Measurements from ENCODE around the gene NPC1. TPM values are rescaled to one million over a fixed set of nuclear protein-coding genes. Genes with fewer than 3 reads are reported as not detected.

The NPC1 gene
- total and polyA plus RNA-seq, 2 of the 8 experiments (the other 6 are each of a cell fraction or from before 2014, with no cell fraction given): 34.1 to 39.5 TPM

DNA sequence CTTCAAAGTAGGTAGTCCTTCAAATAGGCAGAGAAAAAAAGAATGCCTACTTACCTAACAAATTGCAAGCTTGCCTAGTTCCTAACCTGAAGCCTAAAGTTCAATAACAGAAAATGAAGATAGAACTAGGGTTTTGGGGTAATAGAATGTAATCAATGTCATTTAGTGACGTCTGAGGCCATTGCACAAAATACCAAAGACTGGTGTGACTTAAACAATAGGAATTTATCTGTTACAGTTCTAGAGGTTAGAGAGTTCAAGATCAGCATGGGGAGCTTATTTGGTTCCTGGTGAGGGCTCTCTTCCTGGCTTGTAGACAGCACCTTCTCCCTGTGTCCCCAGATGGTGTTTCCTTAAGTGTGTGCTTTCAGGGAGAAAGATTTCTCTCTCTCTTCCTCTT lies 4.7 kb upstream of the NPC1 start:
- Histone ChIP-seq H2BK20ac (ENCODE audit: low read length) (no peak overlapping the region), H3K18ac (ENCODE audit: extremely low read depth, low read length) (no peak overlapping the region), H4K20me1 (replicated peaks in 1 of 2; ENCODE audit: control insufficient read depth in 1 of 2, insufficient read depth in 2 of 2, low read length in 2 of 2) (no peaks in the 10 kb centered on the region), H2BK12ac (ENCODE audit: low read depth, low read length) (no peak overlapping the region), H3K4me2 (ENCODE audit: insufficient read depth in 1 of 2, low read depth in 2 of 2, low read length in 2 of 2) (no peak overlapping the region), H3K27ac (ENCODE audit: low read depth, low read length) (no peak overlapping the region), H4K8ac (ENCODE audit: extremely low read depth, insufficient read depth, low read length) (no peak overlapping the region), H3K4me3 (ENCODE audit: extremely low read depth in 1 of 4, insufficient read depth in 2 of 4, low read depth in 3 of 4, low read length in 4 of 4) (no peak overlapping the region), H2BK5ac (ENCODE audit: low read depth, low read length) (no peak overlapping the region), H3K36me3 (ENCODE audit: control insufficient read depth in 2 of 4, insufficient read depth in 4 of 4, low read length in 3 of 4) (no peaks in the 10 kb centered on the region), H2AFZ (ENCODE audit: low read length) (0 out of 2 replicates have a peak overlapping the region, but pooled peaks have one; percentile 63), H3K27me3 (replicated peaks in 1 of 4; ENCODE audit: control insufficient read depth in 3 of 4, extremely low read depth in 1 of 4, insufficient read depth in 3 of 4, low read length in 3 of 4) (peaks cover 0 to 2% (median 0%) of the 10 kb centered on the region in 4 experiments; a peak in 1 of 7 replicates), H3K4me1 (replicated peaks in 1 of 4; ENCODE audit: control insufficient read depth in 3 of 4, insufficient read depth in 4 of 4, low read length in 3 of 4) (no peaks in the 10 kb centered on the region; a peak in 1 of 7 replicates), H3K4ac (replicated peaks; ENCODE audit: insufficient read length, low read depth, low read length) (no peak overlapping the region), H4K5ac (ENCODE audit: insufficient read length, low read depth, low read length) (no peak overlapping the region), H2AK5ac (ENCODE audit: low read depth, low read length) (no peak overlapping the region), H3K23me2 (ENCODE audit: low read depth, low read length) (peaks cover under 1% of the 10 kb centered on the region; the same call in 1 of the 2 replicates), H3K23ac (ENCODE audit: insufficient read length) (no peak overlapping the region), H4K91ac (replicated peaks; ENCODE audit: insufficient read length, low read length) (no peak overlapping the region), H3K79me2 (ENCODE audit: control insufficient read depth in 1 of 2, insufficient read depth in 2 of 2, low read length in 2 of 2) (no peaks in the 10 kb centered on the region), H3K9ac (replicated peaks in 1 of 4; ENCODE audit: extremely low read depth in 1 of 4, low read depth in 3 of 4, low read length in 3 of 4) (no peak overlapping the region), H2BK120ac (replicated peaks; ENCODE audit: low read depth, low read length) (no peak overlapping the region), H3K9me3 (ENCODE audit: insufficient read depth in 2 of 2, low read depth in 1 of 2, low read length in 1 of 2) (no peaks in the 10 kb centered on the region), H2BK15ac (ENCODE audit: low read length) (no peak overlapping the region), H3K14ac (ENCODE audit: insufficient read length) (no peak overlapping the region), H3K79me1 (ENCODE audit: low read depth, low read length) (no peaks in the 10 kb centered on the region), H3K56ac (replicated peaks; ENCODE audit: insufficient read length, low read depth, low read length) (no peak overlapping the region)
- DNase-seq (ENCODE audit: low read depth in 1 of 2, low spot score in 2 of 2): no peak
- FAIRE-seq: no peak
- WGBS, 2 experiments (ENCODE audit: extremely low coverage in 1 of 2, insufficient coverage in 1 of 2, insufficient read length in 1 of 2, insufficient replicate concordance in 2 of 2, low coverage in 1 of 2, low lambda C conversion rate in 2 of 2, missing lambda C conversion rate in 1 of 2): 41% methylated on average over 1 of the region's 1 CpG; no CpG with 5 or more reads in 1 of the 2 experiments
- ChIA-PET CTCF (ENCODE audit: partially characterized antibody) (interaction anchor here (0.6 to 1.4 kb wide), 3 partner anchors 12 to 944 kb away, joined by 3 to 4 read pairs (median 4); no protein-coding TSS in a partner anchor), POLR2A (ENCODE audit: partially characterized antibody) (no interaction called here)

All from H1 (cell line).